Measurements from ENCODE around the gene GTF3C5. TPM values are rescaled to one million over a fixed set of nuclear protein-coding genes. Genes with fewer than 3 reads are reported as not detected.
"Not testable (repeated sequence)": the region's sequence is repeated elsewhere in the genome, so short reads cannot be mapped to it uniquely, and the experiment has no call there.

The GTF3C5 gene
- total and polyA plus RNA-seq, 2 experiments from 2014 or later = 52.5 to 66.0 TPM

- H3K9me3 ChIP-seq (ENCODE audit: low read depth); H3K4me3 ChIP-seq; H2AFZ ChIP-seq; H3K4me2 ChIP-seq; H3K36me3 ChIP-seq (replicated peaks; ENCODE audit: insufficient read depth, low read depth); H3K27ac ChIP-seq; H3K79me2 ChIP-seq; H3K9me2 ChIP-seq (replicated peaks; ENCODE audit: insufficient read depth); DNase-seq (ENCODE audit: low spot score); H3K4me1 ChIP-seq (ENCODE audit: insufficient read depth); H4K20me1 ChIP-seq (ENCODE audit: insufficient read depth, poor library complexity, severe bottlenecking); H3K27me3 ChIP-seq: not testable (repeated sequence)
- 78% methylated on average over 5 of the region's 9 CpGs for WGBS (ENCODE audit: low lambda C conversion rate, missing lambda C conversion rate)
These were observed 52.9 kb downstream of the GTF3C5 start for GRCh38 chr9:133083688-133084087.

- H3K27me3 ChIP-seq; H3K27ac ChIP-seq; H3K9me3 ChIP-seq (ENCODE audit: low read depth); H3K4me2 ChIP-seq; H4K20me1 ChIP-seq (ENCODE audit: insufficient read depth, poor library complexity, severe bottlenecking); DNase-seq (ENCODE audit: low spot score); H2AFZ ChIP-seq; H3K79me2 ChIP-seq; H3K9me2 ChIP-seq (replicated peaks; ENCODE audit: insufficient read depth); H3K36me3 ChIP-seq (replicated peaks; ENCODE audit: insufficient read depth, low read depth); H3K4me3 ChIP-seq; H3K4me1 ChIP-seq (ENCODE audit: insufficient read depth): not testable (repeated sequence)
- 87% methylated on average over 9 of the region's 17 CpGs for WGBS (ENCODE audit: low lambda C conversion rate, missing lambda C conversion rate)
These were observed 55.5 kb downstream of the GTF3C5 start for GRCh38 chr9:133086212-133086860.

GRCh38 chr9:133086894-133087293, 56.1 kb downstream of the GTF3C5 start:
- DNase-seq (ENCODE audit: low spot score) = no peak
- Histone ChIP-seq H3K36me3 (replicated peaks; ENCODE audit: insufficient read depth, low read depth) (no peaks in the 10 kb centered on the region), H3K4me2 (no peak overlapping the region), H2AFZ (no peak overlapping the region), H3K27ac (no peak overlapping the region), H3K9me2 (replicated peaks; ENCODE audit: insufficient read depth) (no peaks in the 10 kb centered on the region), H3K79me2 (no peaks in the 10 kb centered on the region), H3K27me3 (no peaks in the 10 kb centered on the region), H3K4me3 (no peak overlapping the region), H3K4me1 (ENCODE audit: insufficient read depth) (peaks cover 1% of the 10 kb centered on the region), H3K9me3 (ENCODE audit: low read depth) (no peaks in the 10 kb centered on the region), H4K20me1 (ENCODE audit: insufficient read depth, poor library complexity, severe bottlenecking) (no peaks in the 10 kb centered on the region)
- no peak for TF ChIP-seq EZH2phosphoT487 (IDR thresholded peaks at IDR 0.05; ENCODE audit: low read depth, severe bottlenecking, unreplicated experiment)
- WGBS (ENCODE audit: low lambda C conversion rate, missing lambda C conversion rate) = 90% methylated on average over 15 of the region's 15 CpGs

GRCh38 chr9:133087429-133088145, 56.8 kb downstream of the GTF3C5 start:
- H4K20me1 ChIP-seq (ENCODE audit: insufficient read depth, poor library complexity, severe bottlenecking) = no peaks in the 10 kb centered on the region
- H3K27me3 ChIP-seq = no peaks in the 10 kb centered on the region
- no peak for DNase-seq (ENCODE audit: low spot score)
- no peaks in the 10 kb centered on the region for H3K36me3 ChIP-seq (replicated peaks; ENCODE audit: insufficient read depth, low read depth)
- no peak overlapping the region for H3K4me3 ChIP-seq
- no peaks in the 10 kb centered on the region for H3K79me2 ChIP-seq
- H2AFZ ChIP-seq = no peak overlapping the region
- no peak overlapping the region for H3K4me2 ChIP-seq
- H3K27ac ChIP-seq = no peak overlapping the region
- no peaks in the 10 kb centered on the region for H3K9me3 ChIP-seq (ENCODE audit: low read depth)
- 83% methylated on average over 7 of the region's 7 CpGs for whole genome bisulfite sequencing (ENCODE audit: low lambda C conversion rate, missing lambda C conversion rate)
- H3K9me2 ChIP-seq (replicated peaks; ENCODE audit: insufficient read depth) = no peaks in the 10 kb centered on the region
- TF ChIP-seq CTCF (IDR thresholded peaks at IDR 0.05; ENCODE audit: poor library complexity) (no peak), EZH2phosphoT487 (IDR thresholded peaks at IDR 0.05; ENCODE audit: low read depth, severe bottlenecking, unreplicated experiment) (no peak), EZH2 (IDR thresholded peaks at IDR 0.05; ENCODE audit: borderline replicate concordance) (no peak)
- no peaks in the 10 kb centered on the region for H3K4me1 ChIP-seq (ENCODE audit: insufficient read depth)

- TF ChIP-seq CTCF (IDR thresholded peaks at IDR 0.05; ENCODE audit: poor library complexity) = no peak
- no peak for TF ChIP-seq EZH2phosphoT487 (IDR thresholded peaks at IDR 0.05; ENCODE audit: low read depth, severe bottlenecking, unreplicated experiment)
- no peak for TF ChIP-seq EZH2 (IDR thresholded peaks at IDR 0.05; ENCODE audit: borderline replicate concordance)
- Histone ChIP-seq H4K20me1 (ENCODE audit: insufficient read depth, poor library complexity, severe bottlenecking) (no peaks in the 10 kb centered on the region), H3K4me2 (no peak overlapping the region), H3K9me2 (replicated peaks; ENCODE audit: insufficient read depth) (no peaks in the 10 kb centered on the region), H3K4me3 (no peak overlapping the region), H3K9me3 (ENCODE audit: low read depth) (no peaks in the 10 kb centered on the region), H3K27ac (no peak overlapping the region), H3K79me2 (no peaks in the 10 kb centered on the region), H3K27me3 (no peaks in the 10 kb centered on the region), H3K36me3 (replicated peaks; ENCODE audit: insufficient read depth, low read depth) (no peaks in the 10 kb centered on the region), H3K4me1 (ENCODE audit: insufficient read depth) (no peaks in the 10 kb centered on the region), H2AFZ (no peak overlapping the region)
- WGBS (ENCODE audit: low lambda C conversion rate, missing lambda C conversion rate) = 94% methylated on average over 10 of the region's 10 CpGs
- DNase-seq (ENCODE audit: low spot score) = no peak
These were observed 57.5 kb downstream of the GTF3C5 start for GRCh38 chr9:133088146-133088750.

Data from hepatocyte (in vitro differentiated cells).